Left forelimb (tissue), 1 donor: Measurements from ENCODE around the gene C2orf78.

Experiments used
- DNase-seq: peaks from one replicate; pipeline ENCODE4 v3.0.0-alpha.2; 2018; ENCODE audit warnings: low spot score

C2orf78 gene

GRCh38 chr2:73837847-73838585 lies 54.0 kb downstream of the C2orf78 start:
- DNase-seq: no peak

- DNase-seq: no peak
Observed at GRCh38 chr2:73838889-73839534, 55.0 kb downstream of the C2orf78 start.

GRCh38 chr2:73839653-73840411 lies 55.8 kb downstream of the C2orf78 start:
- no peak for DNase-seq

- DNase-seq: no peak
Observed at GRCh38 chr2:73841912-73842738, 58.1 kb downstream of the C2orf78 start.

- DNase-seq: no peak
Observed at GRCh38 chr2:73842739-73843019, 58.7 kb downstream of the C2orf78 start.

- DNase-seq: no peak
Observed at GRCh38 chr2:73844087-73844486, 60.1 kb downstream of the C2orf78 start.

GRCh38 chr2:73850009-73850408 lies 66.0 kb downstream of the C2orf78 start:
- no peak for DNase-seq

GRCh38 chr2:73851274-73851673 lies 67.3 kb downstream of the C2orf78 start:
- no peak for DNase-seq

GRCh38 chr2:73852020-73852419 lies 68.0 kb downstream of the C2orf78 start:
- DNase-seq: no peak

GRCh38 chr2:73855526-73855925 lies 71.5 kb downstream of the C2orf78 start:
- DNase-seq: no peak

GRCh38 chr2:73856214-73856613 lies 72.2 kb downstream of the C2orf78 start:
- DNase-seq: no peak

GRCh38 chr2:73859721-73860586 lies 76.0 kb downstream of the C2orf78 start:
- DNase-seq: no peak

- DNase-seq: no peak
Observed at GRCh38 chr2:73862987-73863386, 79.0 kb downstream of the C2orf78 start.
